ENCODE data around the gene ATP2B2. TPM values are rescaled to one million over a fixed set of nuclear protein-coding genes. Genes with fewer than 3 reads are reported as not detected.
"Not testable (repeated sequence)": the region's sequence is repeated elsewhere in the genome, so short reads cannot be mapped to it uniquely, and the experiment has no call there.

The ATP2B2 gene
- total RNA-seq, 1 donor, result not detected

DNA sequence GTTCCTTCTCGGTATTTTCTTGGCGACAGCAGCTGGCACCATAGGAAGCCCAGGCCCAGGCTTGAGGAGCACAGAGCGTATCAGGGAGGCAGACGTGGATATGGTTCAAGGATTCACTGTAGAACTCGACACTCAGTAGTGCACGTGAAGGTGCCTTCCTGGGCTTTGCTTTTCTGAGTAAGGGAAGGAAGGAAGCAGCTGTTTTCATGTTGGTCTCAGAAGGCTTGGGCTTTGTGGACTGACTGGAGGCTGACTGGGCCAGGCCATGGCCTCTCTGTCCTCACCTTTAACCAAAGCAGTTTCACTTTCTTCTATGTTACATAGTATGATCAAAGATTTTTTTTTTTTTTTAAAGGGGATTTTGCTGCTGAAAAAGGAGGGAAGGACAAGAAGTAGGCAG lies 205.7 kb downstream of the ATP2B2 start:
- H3K27me3 ChIP-seq (ENCODE audit: insufficient read depth, low read length), result no peaks in the 10 kb centered on the region
- H3K4me3 ChIP-seq (ENCODE audit: low read length), result no peak overlapping the region
- no peaks in the 10 kb centered on the region for H3K4me1 ChIP-seq (ENCODE audit: insufficient read depth, low read length)
- no peaks in the 10 kb centered on the region for H3K9me3 ChIP-seq (ENCODE audit: low read depth, low read length)

DNA sequence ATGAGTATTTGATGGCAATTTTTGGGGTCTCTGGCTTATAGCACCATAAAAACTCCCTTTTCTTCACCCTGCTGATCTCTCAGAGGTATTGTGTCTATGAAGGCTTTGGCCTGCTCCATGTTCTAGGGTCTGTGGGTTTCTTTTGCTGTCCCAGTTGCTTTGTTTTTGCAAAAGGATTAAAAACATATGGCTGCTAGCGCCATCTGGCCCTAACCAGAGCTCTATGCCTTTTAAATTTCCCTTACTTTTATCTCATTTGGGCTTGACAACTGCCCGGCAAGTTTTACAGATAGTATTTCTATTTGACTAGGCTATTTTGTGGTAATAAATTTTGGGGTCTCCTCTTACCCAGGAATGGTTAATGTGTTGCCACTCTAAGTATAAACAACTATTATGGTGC lies 206.2 kb downstream of the ATP2B2 start:
- Histone ChIP-seq H3K4me1 (ENCODE audit: insufficient read depth, low read length) (peaks cover 4% of the 10 kb centered on the region), H3K9me3 (ENCODE audit: low read depth, low read length) (no peaks in the 10 kb centered on the region), H3K4me3 (ENCODE audit: low read length) (no peak overlapping the region), H3K27me3 (ENCODE audit: insufficient read depth, low read length) (no peaks in the 10 kb centered on the region)

- H3K27me3 ChIP-seq (ENCODE audit: insufficient read depth, low read length), result not testable (repeated sequence)
Measured at GRCh38 chr3:10298064-10298463, 207.3 kb downstream of the ATP2B2 start.

DNA sequence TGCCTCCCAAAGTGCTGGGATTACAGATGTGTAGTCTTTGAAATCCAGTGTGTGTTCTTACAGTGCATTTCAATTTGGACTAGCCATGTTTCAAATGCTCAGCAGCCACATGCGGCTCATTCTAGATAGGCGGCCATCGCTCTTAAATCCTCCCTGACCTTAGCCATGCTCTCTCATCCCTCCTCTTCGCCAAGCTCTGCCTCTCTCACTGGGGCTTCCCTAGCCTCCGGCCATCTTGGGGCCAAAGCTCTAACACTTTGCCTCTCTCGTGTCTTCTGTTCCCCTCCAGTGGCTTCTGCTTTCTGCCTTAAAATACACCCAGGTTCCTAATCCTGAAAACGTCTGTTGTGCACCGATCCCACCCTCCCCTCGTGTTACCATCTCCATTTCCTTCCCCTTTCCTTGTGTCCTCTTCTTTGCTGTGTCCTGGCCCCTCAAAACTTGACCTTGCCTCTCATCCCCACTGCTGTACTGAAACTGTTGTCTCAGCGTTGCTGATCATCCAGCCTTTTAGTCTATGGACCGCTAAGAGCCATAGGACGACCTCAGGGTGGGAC lies 211.3 kb downstream of the ATP2B2 start:
- no peak overlapping the region for H3K4me3 ChIP-seq (ENCODE audit: low read length)
- H3K9me3 ChIP-seq (ENCODE audit: low read depth, low read length), result no peaks in the 10 kb centered on the region
- H3K27me3 ChIP-seq (ENCODE audit: insufficient read depth, low read length), result no peaks in the 10 kb centered on the region
- peaks cover 28% of the 10 kb centered on the region for H3K4me1 ChIP-seq (ENCODE audit: insufficient read depth, low read length)

More at GRCh38 chr3:10298064-10298463, 207.3 kb downstream of the ATP2B2 start:
- H3K4me1 ChIP-seq (ENCODE audit: insufficient read depth, low read length), result peaks cover 15% of the 10 kb centered on the region
- H3K4me3 ChIP-seq (ENCODE audit: low read length); H3K9me3 ChIP-seq (ENCODE audit: low read depth, low read length): not testable (repeated sequence)

DNA sequence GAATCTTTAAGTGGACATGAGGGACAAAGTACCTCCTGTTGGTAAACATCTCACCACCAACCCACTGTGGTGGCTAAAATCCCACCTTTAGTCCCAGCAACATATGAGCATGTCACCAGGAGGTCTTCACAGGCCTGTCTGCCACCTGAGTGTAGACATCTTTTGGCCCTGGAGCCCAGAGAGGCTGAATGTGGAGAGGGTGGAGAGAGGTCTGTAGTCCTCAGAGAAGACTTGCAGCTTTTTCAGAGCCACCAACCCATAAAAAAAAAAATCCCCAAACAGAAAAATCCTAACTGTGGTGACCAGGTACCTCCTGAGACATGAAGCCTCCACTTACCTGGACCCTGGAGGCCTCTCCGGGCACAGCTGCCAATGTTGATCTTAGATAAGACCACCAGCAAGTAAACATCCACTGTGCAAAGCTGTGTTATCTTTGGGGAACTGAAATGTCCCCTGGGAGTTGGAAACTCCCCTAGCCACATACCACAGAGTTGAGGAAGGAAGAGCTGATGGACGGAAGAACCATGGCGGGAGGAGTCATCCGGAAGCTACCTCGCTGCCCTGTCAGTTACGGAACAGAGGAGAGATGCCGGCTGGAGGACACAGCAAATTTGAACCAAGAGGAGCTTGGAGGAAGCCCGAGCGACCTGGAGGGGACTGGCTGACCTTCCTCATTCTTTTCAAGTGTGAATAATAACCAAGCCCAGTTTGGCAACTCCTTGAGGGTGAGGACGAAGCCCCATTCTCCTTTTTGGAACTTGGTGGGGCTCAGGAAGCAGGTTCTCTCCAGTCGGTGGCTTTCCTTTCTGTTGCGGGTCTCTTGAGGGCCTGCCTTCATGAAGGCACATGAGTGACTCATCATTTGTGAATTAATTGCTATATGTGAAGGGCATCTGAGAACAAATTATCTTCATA lies 212.6 kb downstream of the ATP2B2 start, which contains the start of gene GHRL:
TSS of gene GHRL (minus strand) at position 443 of the 915 bp plus-strand sequence. CDS start 2,767 bp downstream, outside the sequence.
- Histone ChIP-seq H3K9me3 (ENCODE audit: low read depth, low read length) (no peaks in the 10 kb centered on the region), H3K4me1 (ENCODE audit: insufficient read depth, low read length) (peaks cover 28% of the 10 kb centered on the region), H3K4me3 (ENCODE audit: low read length) (peak within 1 kb of the TSS; percentile 2), H3K27me3 (ENCODE audit: insufficient read depth, low read length) (no peaks in the 10 kb centered on the region)

GRCh38 chr3:10291641-10292040 lies 213.7 kb downstream of the ATP2B2 start:
- Histone ChIP-seq H3K9me3 (ENCODE audit: low read depth, low read length) (no peaks in the 10 kb centered on the region), H3K27me3 (ENCODE audit: insufficient read depth, low read length) (no peaks in the 10 kb centered on the region), H3K4me3 (ENCODE audit: low read length) (no peak overlapping the region), H3K4me1 (ENCODE audit: insufficient read depth, low read length) (peaks cover 28% of the 10 kb centered on the region)

GRCh38 chr3:10290481-10291176 lies 214.8 kb downstream of the ATP2B2 start:
- no peaks in the 10 kb centered on the region for H3K27me3 ChIP-seq (ENCODE audit: insufficient read depth, low read length)
- no peak overlapping the region for H3K4me3 ChIP-seq (ENCODE audit: low read length)
- no peaks in the 10 kb centered on the region for H3K9me3 ChIP-seq (ENCODE audit: low read depth, low read length)
- H3K4me1 ChIP-seq (ENCODE audit: insufficient read depth, low read length), result peaks cover 28% of the 10 kb centered on the region

GRCh38 chr3:10289787-10290355 lies 215.5 kb downstream of the ATP2B2 start:
- no peaks in the 10 kb centered on the region for H3K27me3 ChIP-seq (ENCODE audit: insufficient read depth, low read length)
- no peaks in the 10 kb centered on the region for H3K9me3 ChIP-seq (ENCODE audit: low read depth, low read length)
- no peak overlapping the region for H3K4me3 ChIP-seq (ENCODE audit: low read length)
- peaks cover 29% of the 10 kb centered on the region for H3K4me1 ChIP-seq (ENCODE audit: insufficient read depth, low read length)

DNA sequence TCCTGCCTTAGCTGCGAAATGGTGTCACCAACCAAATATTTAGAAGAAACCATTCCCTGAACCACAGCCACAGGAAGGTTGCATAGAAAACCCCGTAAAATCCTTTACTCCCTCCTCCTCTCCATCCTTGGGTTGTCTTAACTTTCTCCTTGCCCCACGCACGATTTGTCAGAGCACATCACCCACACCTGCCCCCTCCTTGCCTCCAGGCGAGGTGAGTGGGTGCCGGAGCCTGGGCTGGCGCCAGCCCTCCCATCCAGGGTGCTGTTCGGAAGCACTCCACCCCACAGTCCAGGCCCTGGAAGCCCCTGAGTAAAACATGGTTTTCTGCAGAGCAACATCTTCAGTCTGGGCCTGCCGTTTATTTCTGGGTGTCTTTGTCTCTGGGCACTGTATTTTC lies 216.3 kb downstream of the ATP2B2 start:
- Histone ChIP-seq H3K27me3 (ENCODE audit: insufficient read depth, low read length) (no peaks in the 10 kb centered on the region), H3K4me1 (ENCODE audit: insufficient read depth, low read length) (peaks cover 29% of the 10 kb centered on the region), H3K9me3 (ENCODE audit: low read depth, low read length) (no peaks in the 10 kb centered on the region), H3K4me3 (ENCODE audit: low read length) (no peak overlapping the region)

DNA sequence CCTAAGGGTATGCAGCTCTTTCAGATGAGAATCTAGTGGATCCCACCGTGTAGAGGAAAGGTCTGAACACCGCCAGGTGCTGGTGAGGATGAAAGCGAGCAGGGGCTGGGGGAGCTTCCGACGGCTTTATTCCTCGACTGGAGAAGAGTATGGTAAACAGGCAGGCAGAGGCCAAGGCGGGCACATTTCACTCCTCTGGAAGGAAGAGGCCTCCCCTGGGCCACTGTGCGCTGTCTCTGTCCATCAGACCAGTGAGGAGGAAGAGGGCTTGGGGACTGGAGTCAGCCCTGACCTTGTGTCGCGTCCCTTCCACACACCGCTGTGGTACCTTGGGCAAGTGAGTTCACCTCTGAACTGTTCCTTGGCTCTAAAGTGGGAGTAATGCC lies 216.8 kb downstream of the ATP2B2 start:
- H3K4me3 ChIP-seq (ENCODE audit: low read length), result no peak overlapping the region
- H3K9me3 ChIP-seq (ENCODE audit: low read depth, low read length), result no peaks in the 10 kb centered on the region
- H3K27me3 ChIP-seq (ENCODE audit: insufficient read depth, low read length), result no peaks in the 10 kb centered on the region
- H3K4me1 ChIP-seq (ENCODE audit: insufficient read depth, low read length), result peaks cover 24% of the 10 kb centered on the region

DNA sequence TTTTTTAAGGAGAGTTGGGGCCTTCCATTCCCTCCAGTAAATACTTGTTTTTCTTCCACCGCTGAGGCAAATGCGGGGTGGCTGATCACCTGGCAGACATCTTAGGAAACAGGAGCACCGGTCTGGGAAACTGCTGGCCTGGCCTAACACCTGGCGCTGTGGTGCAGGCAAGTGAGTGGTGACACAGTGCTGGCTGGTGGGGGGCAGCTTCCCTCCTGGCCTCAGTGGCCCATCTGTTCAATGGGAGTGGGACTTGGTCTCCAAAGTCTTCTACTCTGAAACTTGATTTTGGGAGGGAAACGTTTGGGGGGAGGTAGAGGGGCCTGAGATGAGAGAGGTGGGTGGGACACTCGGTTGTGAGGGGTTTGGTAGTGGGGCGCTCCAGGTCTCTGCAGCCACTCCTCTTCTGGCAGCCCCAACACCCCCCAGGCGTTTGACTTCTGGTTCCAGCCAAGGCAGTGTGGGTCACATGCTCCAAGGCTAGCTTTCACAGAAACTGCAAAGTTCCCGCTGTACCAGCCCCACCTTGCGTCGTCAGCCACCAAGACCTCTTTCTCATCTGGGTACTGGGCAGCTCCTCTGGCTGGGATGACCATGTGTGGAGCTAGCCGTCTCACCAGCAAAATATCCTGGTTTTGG lies 217.3 kb downstream of the ATP2B2 start:
- no peak overlapping the region for H3K4me3 ChIP-seq (ENCODE audit: low read length)
- no peaks in the 10 kb centered on the region for H3K27me3 ChIP-seq (ENCODE audit: insufficient read depth, low read length)
- H3K9me3 ChIP-seq (ENCODE audit: low read depth, low read length), result no peaks in the 10 kb centered on the region
- H3K4me1 ChIP-seq (ENCODE audit: insufficient read depth, low read length), result peaks cover 19% of the 10 kb centered on the region

- no peak overlapping the region for H3K4me3 ChIP-seq (ENCODE audit: low read length)
- peaks cover 6% of the 10 kb centered on the region for H3K4me1 ChIP-seq (ENCODE audit: insufficient read depth, low read length)
- no peaks in the 10 kb centered on the region for H3K27me3 ChIP-seq (ENCODE audit: insufficient read depth, low read length)
- no peaks in the 10 kb centered on the region for H3K9me3 ChIP-seq (ENCODE audit: low read depth, low read length)
Measured at GRCh38 chr3:10286596-10287295, 218.6 kb downstream of the ATP2B2 start.

- Histone ChIP-seq H3K4me1 (ENCODE audit: insufficient read depth, low read length) (peaks cover 6% of the 10 kb centered on the region), H3K4me3 (ENCODE audit: low read length) (no peak overlapping the region), H3K27me3 (ENCODE audit: insufficient read depth, low read length) (no peaks in the 10 kb centered on the region), H3K9me3 (ENCODE audit: low read depth, low read length) (no peaks in the 10 kb centered on the region)
Measured at GRCh38 chr3:10286133-10286524, 219.3 kb downstream of the ATP2B2 start.

All from mononuclear cell (primary cell).